Dedifferentiated amniotic fluid mesenchymal stem cell (primary cell): ENCODE results near the gene PARD3.
A peak's percentile ranks its signal among the peaks of the same experiment; 100 is the strongest.

Experiments
- DNase-seq: peaks from one replicate; pipeline ENCODE4 v3.0.0-alpha.2; 2016; ENCODE audit errors: extremely low spot score

The PARD3 gene

GRCh38 chr10:34343764-34344163 lies 471.3 kb downstream of the PARD3 start:
- DNase-seq = peak; percentile 42

DNA sequence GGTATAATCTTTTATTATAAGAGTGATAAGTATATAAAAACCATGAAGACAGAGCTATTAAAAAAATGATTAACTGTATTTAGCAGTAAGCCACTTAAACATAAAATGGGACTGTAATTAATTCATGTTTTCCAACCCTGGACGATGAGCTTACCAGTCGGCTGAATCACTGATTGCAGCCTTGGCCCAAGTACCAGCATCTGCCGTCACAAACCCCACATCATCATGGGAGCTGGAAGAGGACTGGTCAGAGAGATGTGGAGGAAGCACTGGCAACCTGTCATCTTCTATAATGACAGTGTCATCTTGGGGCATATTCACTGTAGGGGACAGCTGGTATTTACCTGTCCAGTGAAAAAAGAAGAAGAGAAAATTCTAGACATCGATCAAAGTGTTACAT lies 473.6 kb downstream of the PARD3 start:
- no peak for DNase-seq

DNA sequence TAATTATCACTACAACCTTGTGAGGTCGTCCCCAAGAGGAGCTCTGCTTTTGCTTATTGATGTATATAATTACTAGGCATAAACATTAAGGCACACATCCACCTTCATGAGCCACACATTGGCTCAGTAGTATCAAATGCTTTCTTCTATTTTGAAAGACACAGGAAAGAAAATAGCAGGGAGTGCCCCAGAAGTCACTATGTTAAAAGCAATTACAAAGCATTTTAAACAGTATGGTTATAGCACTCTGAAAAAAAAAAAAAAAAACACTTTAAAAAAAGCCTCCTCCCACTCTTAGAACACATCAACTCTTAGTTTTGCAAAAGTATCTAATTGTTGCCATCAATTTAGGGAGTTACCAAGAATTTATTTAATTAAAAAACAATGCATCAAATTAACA lies 474.2 kb downstream of the PARD3 start:
- no peak for DNase-seq

- no peak for DNase-seq
Observed at GRCh38 chr10:34339816-34340553, 475.1 kb downstream of the PARD3 start.

DNA sequence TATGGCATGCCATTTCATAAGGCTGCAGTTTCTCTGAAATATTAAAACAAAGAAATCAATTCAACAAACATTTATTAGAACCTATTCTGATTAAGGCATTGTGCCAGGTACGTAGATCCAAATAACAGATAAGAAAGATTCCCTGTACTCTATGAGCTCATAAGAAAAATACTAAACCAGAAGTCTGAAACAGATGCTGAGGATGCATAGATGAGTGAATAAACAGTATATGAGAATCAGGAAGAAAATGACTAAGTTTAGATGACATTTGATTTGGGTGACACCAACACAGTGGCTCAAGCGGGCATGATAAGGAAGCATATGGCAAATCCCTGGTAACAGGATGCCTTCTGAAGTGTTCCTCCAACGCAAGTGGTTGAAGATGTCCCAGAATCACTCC lies 477.2 kb downstream of the PARD3 start:
- DNase-seq = no peak

- DNase-seq = no peak
Observed at GRCh38 chr10:34335960-34336690, 479.0 kb downstream of the PARD3 start.

DNA sequence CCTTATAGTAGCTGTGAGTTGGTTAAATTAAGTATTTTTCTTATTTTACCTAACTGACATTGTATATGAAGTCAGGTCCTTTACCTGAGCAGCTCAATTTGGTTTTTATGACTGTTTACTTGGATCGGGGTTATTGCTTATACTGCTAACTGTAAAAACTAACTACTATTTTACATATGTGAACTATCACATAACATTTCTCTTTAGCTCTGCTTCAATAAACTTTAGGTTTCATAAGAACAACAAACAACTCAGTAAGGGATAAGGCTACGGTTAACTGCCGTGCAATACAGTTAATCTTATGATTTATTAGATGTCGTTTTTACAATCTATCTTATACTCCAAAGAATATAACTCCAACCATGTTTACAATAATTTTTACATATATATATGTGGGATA lies 480.2 kb downstream of the PARD3 start:
- no peak for DNase-seq

DNA sequence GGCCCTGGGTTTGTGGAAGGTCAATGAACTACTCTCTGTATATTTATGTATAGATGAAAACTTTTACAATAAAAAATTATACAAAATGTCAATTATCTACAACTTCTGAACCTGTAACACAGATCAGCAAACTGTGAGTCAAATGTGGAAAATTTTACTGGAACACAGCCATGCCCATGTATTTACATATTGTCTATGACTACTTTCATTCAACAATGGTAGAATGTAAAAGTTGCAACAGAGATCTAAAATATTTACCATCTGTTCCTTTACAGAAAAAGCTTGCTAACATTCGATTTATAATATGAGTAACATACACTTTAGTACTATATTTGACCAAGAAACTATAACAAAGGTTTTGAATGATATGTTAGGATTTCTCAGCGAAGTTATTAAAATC lies 481.6 kb downstream of the PARD3 start:
- no peak for DNase-seq

GRCh38 chr10:34327184-34327583 lies 487.9 kb downstream of the PARD3 start:
- no peak for DNase-seq

- no peak for DNase-seq
Observed at GRCh38 chr10:34323192-34323591, 491.9 kb downstream of the PARD3 start.

GRCh38 chr10:34320265-34320664 lies 494.8 kb downstream of the PARD3 start:
- no peak for DNase-seq

GRCh38 chr10:34319197-34319846 lies 495.8 kb downstream of the PARD3 start:
- peak; percentile 92 for DNase-seq

GRCh38 chr10:34316154-34316553 lies 498.9 kb downstream of the PARD3 start:
- DNase-seq = no peak

DNA sequence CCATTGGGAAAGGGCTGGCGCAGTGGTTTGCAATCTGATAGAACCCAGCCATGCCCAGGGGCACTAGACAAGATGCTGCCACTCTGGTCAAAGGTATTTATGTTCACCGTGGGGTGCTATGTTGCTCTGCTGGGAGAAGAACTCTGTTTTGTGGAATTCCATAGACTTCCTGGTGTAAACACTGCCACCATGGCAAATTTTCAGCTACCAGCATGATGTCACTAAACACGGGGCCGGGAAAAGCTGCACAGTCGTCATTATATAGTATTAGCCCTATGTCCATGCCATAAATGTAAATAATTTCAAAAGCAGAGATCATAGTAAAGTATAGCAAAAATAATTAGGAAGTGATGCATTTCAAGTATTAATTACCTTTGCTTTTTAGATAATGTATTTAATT lies 500.6 kb downstream of the PARD3 start:
- DNase-seq = no peak

DNA sequence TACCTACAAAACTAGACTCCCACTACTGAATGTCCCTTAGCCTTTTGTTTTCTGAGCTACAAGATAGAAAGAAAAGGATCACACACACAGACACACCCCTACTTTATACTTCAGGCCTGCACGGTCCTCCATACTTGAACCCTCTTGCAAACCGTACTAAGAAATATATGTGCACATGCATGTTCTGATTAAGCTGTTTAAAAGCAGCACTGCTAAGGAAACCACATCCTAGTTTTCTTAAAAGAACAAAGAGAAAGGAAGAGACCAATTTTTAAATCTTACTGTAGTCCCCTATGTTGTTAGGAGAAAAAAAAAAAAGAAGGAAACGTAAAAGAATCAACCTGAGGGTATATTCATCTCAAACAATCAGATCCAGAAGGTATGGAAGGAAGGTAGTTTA lies 501.2 kb downstream of the PARD3 start:
- no peak for DNase-seq

DNA sequence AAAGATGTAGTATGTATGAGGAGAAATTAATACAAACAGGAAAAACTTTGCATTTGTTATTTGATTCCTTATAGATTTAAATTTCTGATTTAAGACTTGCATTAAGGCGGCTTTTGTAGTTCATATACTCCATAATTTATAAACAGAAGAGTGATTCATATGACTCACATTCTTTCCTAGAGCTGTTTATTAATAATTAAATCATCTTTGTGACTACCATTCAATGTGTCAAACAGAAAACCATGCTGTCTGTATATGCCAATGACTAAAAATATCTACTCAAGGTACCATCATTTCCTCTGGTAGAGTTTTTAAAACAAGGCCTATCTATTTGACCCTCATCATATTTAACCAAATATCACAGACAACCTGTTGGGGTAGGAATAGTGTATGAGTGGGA lies 501.7 kb downstream of the PARD3 start:
- no peak for DNase-seq

DNA sequence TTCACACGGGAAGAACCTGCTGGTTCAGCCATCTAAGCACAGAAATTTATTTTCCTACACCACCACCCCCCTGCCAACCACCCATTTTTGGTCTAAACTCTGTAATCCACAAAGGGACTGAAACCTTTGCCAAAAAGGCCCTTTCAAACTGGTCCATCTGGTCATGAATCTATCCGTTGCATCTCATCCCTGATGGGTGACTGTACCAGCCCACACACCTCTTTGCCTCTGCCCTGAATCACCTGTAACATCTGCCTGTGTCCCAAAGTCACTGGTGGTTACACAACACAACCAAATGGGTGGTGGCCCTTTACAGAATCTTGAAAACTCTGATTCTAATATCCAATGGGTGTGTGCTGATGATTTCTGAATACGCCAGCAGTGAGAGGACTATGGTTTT lies 503.4 kb downstream of the PARD3 start:
- DNase-seq = no peak

- DNase-seq = no peak
Observed at GRCh38 chr10:34310234-34310633, 504.9 kb downstream of the PARD3 start.

DNA sequence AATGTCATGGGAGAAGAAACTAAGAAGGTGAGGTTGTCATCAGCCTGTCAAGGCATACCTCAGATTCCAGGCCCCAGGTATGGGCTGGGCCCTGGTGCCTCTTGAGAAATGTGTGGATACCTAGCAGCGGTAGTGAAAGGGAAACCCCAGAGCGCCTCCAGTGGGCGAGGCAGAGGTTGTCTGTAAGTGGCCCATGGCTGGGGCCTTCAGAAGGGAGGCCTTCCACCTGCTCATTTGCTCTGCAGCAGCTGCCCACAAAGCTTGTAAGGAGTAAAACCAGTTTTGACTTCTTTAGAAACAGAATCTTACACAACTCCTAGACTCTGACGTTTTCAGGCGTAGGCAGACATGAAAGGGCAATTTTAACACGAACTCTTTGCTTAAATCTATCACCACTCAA lies 509.9 kb downstream of the PARD3 start:
- DNase-seq = no peak

GRCh38 chr10:34303022-34303421 lies 512.1 kb downstream of the PARD3 start:
- no peak for DNase-seq

DNA sequence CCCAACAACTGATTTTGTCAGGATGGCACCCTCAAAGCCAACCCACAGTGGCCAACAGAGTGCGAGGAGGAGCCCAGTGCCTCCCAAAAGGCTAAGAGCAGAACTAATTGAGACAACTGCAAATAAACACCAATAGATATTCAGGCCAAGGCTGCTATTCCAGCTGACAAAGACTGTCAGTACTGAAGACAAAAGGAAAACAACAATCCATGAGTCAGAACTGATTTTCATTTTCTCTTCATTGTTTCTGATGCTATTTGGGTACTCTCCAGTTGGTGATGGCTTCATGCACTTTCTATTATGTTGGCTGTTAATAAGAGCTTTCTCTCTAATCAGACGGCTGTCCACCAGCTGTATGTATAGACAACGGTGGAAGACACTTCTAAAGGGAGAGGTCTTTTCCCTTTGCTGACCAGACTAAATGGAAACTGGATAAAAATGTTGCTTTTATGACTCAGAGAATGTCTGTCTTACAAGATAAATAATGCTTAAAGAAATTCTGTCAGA lies 515.9 kb downstream of the PARD3 start:
- DNase-seq = no peak

DNA sequence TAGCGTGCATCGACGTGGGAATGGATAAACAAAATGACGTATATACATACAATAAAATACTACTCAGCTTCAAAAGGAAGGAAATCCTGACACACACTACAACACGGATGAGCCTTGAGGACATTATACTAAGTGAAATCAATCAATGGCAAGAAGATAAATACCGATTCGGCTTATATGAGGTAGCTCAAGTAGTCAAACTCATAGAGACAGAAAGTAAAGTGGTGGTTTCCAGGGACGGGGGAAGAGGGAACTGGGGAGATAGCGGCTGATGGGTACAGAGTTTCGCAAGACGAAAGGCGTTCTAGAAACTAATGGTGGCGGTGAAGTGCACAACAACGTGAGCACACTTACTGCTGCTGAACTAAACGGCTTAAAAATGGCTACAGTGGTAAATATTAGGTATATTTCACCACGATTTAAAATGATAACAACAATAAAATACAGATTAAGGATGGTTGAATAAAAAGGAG lies 516.7 kb downstream of the PARD3 start:
- DNase-seq = no peak
